GM18861 (cell line): ENCODE results near the gene GALNT6.
A peak's percentile ranks its signal among the peaks of the same experiment; 100 is the strongest.

ENCODE experiments used
- ATAC-seq: cut with Tn5 transposase; IDR thresholded peaks from one replicate; pipeline ENCODE4 v1.9.1; 2021; ENCODE audit not compliant: unreplicated experiment

The GALNT6 gene

DNA sequence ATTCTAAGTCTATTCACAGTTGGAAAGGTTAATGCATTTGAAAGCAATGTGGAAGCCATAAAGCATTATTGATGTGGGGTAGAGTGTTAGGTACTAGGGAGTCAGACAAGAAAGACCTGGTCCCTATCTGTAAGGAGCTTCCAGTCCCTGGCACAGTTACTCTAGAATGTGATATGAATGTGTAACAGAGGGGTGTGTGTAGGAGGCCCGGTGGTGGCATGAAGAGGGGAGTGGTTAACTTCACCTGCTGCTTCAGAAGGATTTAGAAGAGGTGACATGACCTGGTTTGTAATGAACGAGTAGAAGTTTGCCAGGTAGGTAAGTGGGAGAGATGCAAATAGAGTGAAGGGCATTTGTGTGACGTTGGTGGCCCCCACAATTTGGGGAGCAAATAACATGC lies 15.1 kb upstream of the GALNT6 start:
- ATAC-seq, result no peak

DNA sequence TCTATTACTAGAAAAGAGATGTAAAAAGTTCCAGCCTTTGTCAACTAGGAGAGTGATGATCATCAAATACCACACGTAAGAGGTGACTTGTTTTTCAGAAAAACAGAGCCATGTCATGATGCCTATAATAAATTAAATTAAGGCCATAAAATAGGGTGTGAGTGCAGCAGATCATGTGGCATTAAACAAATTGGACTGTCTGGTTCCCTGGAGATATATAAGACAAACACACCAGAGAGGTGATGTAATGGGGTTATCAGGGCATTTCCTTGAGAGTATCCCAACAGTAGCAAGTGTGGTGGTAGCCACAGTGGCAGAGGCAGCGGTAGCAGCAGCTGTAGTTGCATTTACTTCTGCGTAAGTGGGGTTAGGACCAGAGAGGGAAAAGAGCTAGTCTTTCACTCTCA lies 14.6 kb upstream of the GALNT6 start:
- no peak for ATAC-seq

GRCh38 chr12:51404627-51405026 lies 13.4 kb upstream of the GALNT6 start:
- no peak for ATAC-seq

DNA sequence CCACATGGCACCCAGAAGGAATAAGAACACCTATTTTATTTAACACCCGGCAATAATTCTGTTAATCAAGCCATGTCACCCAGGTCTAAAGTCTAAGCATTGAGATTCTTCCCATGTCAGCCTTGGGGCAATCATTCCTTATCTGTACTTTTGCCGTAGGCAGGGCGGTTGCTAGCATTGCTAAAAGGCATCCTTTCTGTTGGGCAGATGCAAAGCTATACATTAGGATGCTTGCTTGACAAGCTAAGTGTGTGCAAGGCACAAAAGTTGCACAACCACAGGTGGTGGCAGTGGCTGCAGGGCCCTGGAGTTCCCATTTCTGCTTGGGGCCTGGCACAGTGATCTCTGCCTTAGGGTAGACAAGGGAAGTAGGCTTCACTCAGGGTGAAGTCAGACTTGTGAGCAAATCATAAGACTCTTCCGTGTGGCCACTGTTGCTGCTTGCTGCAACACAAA lies 12.5 kb upstream of the GALNT6 start:
- no peak for ATAC-seq

GRCh38 chr12:51403159-51403558 lies 12.0 kb upstream of the GALNT6 start:
- no peak for ATAC-seq

DNA sequence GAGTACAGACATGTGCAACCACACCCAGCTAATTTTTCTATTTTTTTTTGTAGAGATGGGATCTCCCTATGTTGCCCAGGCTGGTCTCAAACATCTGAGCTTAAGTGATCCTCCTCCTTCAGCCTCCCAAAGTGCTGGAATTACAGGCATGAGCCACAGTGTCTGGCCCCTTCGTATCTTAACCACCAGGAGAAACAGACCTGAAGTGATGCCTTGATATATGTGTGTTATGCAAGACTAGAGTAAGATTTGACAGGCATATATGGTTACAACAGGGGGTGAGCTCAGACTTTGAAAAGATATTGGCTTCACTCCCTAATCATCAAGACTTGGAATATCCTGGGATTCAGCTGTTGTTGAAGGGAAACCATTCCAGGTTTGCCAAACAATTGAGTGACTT lies 10.7 kb upstream of the GALNT6 start:
- ATAC-seq, result no peak

DNA sequence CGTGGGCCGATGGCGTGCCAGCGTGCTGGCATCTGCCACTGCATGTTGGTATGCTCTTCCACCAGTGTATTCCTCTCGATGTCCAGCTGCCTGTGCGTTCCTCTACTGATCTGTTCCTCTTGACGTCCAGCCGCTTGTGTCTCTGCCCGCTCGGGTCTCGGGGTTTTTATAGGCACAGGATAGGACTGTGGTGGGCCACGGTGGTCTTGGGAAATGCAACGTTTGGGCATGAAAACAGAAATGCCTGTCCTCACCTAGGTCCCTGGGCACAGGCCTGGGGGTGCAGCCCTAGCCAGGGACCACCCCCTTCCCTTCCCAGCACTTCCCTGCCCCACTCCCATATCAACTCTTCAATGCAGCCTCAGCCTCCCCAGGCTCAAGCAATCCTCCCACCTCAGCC lies 10.3 kb upstream of the GALNT6 start:
- ATAC-seq, result no peak

DNA sequence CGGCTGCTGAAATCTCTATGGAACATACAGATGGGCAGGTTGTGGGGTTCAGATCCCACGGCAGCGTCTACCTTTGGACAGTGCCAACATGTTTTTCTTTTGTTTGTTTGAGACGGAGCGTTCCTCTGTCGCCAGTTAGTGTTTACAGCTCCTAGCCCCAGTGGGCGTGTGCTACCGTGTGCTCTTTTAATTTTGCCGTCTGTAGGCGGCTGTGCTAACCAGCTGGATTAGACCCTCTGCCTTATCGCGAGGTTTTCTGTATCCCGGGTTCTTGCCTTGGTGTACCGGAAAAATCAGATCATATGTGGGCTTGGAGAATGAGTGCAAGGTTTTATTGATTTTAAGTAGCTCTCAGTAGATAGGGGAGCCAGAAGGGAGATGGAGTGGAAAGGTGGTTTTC lies 9.8 kb upstream of the GALNT6 start:
- ATAC-seq, result no peak

GRCh38 chr12:51399891-51400290 lies 8.7 kb upstream of the GALNT6 start:
- no peak for ATAC-seq

DNA sequence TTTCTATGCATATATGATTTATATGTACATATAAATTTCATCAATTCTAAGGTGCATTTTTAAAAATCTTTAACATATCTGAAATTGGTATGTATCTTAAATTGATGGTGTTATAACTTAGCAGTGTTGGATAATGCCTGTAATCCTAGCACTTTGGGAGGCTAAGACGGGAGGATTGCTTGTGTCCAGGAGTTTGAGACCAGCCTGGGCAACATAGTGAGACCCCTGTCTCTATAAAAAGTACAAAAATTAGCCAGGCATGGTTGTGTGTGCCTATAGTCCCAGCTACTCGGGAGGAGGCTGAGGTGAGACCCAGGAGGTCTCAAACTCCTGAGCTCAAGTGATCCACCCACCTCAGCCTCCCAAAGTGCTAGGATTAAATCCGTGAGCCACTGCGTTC lies 6.5 kb upstream of the GALNT6 start:
- ATAC-seq, result no peak

DNA sequence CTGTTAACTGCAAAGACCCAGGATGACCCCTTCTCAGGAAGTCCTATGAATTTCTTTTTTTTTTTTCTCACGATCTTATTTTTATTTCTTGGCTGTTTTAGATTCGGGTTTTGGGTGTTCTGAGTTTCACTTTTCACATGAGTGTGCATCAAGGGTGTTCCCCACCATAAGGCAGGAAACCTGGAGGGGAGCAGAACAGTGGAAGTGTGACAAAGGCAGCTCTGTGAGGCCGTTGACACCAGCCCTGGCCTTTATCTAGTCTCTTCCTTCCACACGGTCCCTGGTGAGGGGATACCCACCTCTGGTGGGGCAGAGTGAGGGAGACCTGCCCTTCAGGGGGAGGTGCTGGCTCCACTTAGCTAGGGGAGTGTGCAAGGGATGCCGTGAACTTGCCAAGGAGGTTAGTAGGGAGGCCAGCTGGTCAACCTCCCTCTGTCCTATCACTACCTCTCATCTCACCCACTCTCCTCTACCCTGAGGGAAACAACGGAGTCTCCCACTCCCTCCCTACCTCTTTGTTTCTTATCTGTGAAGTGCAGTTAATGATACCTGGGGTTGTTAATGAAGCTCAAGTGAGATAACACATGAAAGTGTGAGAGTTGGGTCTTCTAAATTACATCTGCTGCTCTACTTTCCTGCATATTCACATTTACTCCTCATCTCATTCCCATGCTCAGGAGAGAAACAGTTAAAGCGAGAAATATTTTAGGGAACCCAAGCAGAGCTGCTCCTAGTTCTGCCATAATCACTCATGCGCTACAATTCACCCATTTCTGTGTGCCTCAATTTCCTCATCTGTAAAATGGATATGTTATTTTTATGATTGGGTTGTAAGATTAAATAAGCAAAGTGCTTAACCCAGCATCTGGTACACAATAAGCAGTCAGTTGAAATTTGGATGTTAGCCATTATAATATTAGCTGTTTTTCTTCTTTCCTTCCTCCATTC lies 4.4 kb upstream of the GALNT6 start:
- ATAC-seq, result peak; percentile 32

DNA sequence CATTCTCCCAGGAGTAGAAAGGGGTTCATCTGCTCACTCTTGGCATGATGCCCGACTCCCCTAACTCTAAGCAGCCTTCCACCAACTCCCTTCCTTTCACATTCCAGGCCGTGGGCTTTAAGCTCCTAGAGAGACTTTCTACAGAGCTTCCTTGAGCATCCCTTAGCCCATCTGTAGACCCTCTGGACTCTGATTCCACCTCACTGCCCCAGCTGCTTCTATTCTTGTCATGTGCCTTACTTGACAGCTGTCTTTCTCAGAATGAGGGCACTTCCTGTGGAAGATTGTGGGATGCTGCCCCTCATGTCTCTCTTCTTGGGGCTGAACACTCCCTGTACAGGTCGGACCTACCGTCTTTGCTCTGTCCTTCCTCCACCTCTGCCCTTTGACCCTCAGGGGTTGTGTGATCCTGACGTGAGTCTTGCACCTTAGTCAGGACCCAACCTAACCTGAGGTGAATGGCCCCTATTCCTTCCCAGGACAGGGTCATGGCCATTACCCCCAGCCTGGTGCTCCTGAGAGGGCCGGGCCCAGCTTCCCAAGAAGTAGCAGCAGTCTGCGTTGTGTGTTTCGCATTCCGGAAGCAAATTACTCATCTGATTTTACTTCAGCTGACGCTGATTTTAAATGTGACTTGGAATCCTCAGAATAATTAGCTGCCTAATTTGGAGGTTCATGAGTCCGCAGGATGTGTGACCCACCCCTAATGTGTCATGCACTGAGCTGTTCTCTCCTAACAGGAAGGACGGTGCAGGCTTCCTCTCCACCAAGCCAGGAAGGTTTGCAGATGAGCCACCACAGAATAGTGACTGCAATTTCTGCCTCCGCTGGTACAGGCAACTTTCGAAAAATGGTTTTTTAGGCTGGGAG lies 2.7 kb upstream of the GALNT6 start:
- ATAC-seq, result no peak

DNA sequence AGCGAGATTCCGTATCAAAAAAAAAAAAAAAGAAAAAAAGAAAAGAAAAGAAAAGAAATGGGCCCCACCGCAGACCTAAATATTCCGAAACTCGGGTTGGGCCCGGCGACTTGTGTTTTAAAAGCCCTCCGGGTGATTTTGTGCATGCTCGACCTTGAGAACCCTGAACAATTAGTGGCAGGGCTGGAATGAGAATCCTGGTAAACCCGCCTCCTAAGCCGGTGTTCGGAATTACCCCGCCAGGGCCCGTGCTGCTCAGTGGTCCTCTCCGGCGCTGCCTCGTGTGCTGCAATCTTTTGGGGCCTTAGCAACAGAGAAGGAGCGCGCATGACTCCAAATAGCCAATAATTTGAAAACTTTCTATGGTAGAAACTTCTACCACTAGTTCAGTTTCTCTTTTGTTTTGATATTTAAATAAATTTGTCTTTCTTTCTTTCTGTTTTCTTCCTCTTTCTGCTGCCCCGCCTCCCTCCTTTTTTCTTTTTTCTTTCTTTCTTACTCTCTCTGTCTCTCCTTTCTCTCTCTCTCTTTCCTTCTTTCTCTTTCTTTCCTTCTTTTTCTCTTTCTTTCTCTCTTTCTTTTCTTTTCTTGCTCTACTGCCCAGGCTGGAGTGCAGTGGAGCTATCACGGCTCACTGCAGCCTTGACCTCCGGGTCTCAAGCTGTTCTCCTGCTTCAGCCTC lies 1.5 kb upstream of the GALNT6 start:
- ATAC-seq, result peak; percentile 29

GRCh38 chr12:51390891-51391282 lies 319 bp downstream of the GALNT6 start:
- ATAC-seq, result no peak

- ATAC-seq, result no peak
Measured at GRCh38 chr12:51390457-51390856, 749 bp downstream of the GALNT6 start.

GRCh38 chr12:51389302-51389999 lies 1.8 kb downstream of the GALNT6 start:
- no peak for ATAC-seq

GRCh38 chr12:51388846-51389245 lies 2.4 kb downstream of the GALNT6 start:
- no peak for ATAC-seq

DNA sequence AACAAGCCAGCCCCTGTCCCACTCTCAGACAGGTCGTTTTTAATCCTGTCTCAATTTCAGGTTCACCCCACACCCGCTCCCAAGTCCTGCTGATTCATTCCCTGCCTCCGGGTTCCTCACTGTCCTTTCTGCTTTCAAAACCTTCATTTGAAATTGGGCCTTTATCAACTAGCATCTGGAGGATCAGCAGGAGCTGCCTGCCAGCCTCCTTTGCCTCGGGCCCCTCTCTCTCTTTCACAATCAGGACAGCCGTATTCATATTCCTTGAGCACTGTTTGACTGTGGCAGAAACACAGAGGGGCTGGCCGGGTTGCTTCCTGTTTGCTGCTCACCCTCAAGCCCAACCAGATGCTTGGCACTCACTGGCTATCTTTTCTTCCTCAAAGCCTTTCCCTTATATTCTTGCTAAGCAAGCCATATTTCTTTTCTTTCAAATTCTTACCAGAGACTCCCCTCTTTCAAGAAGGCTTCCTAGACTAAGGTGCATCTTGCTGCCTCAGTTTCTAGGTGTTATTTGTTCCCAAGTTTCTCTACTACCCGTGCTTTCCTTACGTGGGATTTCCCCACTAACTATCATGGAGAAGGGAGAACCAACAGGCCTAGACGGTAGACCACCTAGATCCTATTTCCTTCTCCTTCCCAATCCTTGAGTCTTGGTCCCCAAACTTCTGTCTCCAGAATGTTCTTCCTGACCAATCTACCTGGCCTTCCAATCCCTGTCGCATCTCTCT lies 3.0 kb downstream of the GALNT6 start:
- ATAC-seq, result no peak

DNA sequence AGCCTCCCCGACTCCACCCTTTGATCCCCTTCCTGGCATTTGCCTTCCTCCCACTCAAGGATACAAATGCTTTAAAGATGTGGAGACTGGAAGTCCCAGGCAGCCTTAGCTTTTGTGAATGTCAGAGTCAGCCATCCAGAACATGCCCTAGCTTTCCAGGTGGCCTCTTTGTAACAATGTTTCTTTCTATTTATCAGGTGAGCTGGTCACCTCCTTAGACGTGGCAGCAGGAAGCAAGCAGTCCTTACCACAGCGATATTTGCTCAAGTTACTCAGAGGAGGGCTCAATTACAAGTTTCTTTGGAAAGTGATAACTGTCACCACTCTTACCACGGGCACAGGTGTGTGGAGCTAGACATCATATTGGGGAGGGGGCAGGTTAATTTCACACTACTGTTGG lies 4.9 kb downstream of the GALNT6 start:
- no peak for ATAC-seq

DNA sequence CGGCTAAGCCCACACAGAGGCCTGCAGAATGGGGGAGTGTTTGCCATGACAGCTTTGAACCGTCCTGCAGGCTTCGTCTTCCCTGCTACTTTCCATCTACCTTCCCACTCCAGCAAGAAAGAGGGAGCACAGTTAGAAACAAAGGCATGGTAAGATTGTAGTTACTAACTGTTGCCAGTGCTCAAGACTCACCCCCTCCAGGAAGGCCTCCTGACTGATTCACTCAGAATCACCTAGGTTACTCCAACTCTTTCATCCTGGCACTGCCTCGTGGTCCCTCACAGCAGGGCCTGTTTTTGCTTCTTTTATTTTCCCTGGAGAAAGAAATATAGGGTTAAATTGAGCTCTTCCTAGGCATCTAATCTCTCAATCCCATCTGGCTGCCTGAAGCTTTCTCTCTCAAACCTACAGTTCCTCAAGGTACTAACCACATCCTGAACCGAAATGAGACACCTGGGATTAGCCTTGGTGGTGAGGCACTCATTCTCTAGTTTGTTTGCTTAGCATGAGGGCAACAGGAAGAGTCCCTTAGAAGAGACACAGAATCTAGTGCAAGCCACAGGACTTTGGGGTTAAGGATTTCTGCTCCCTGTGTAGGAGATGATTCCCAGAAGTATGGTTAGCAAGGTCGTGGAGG lies 7.8 kb downstream of the GALNT6 start:
- ATAC-seq, result no peak
